HL-60 (cell line): ENCODE measurements around the gene GALK2.

Experiments
- SPI1 ChIP-seq: IDR thresholded peaks from 2 replicates; pipeline ENCODE4 v1.6.1; 2012; ENCODE audit warnings: low read depth, mild to moderate bottlenecking, borderline replicate concordance
- TF ChIP-seq, protein P1 (sequence below): IDR thresholded peaks from one replicate; pipeline ENCODE4 v1.5.1; 2011; ENCODE audit warnings: low read length, control low read depth, inconsistent platforms; ENCODE audit not compliant: insufficient read depth

DNA sequence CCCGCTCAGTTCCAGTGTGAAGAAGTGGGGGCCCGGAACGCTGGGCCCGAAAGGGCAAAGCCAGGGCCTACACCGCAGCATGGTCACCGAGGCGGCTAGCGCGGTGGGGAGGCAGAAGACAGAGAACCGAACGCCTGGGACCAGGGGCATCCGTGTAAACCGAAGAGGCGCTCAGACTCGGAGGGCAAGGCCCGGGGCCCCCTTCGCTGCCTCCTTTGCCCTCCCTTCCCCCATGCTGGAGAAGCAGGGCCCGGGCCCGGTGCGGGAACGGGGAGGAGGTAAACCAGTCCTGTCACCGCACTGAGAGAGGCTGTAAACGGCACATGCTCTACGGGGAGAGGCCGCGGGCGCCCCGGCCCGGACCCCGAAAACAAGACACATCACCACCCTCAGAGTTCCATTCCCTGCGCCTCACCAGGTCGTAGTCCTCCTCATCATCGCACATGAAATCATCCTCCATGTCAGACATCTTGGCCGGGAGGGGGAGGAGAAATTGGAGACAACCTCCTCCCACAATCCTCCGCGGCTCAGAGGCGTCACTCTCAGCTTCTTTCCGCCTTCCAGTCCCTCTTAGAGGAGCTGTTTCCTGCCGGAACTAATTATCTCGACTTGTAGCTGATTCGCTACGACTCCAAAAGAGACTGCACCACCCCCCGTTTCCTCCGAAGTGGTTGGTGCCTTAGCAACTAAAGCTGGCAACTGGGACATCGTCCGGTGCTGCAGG lies 14.8 kb upstream of the GALK2 start, which contains the start of gene COPS2:
- TF ChIP-seq, protein P1, sequence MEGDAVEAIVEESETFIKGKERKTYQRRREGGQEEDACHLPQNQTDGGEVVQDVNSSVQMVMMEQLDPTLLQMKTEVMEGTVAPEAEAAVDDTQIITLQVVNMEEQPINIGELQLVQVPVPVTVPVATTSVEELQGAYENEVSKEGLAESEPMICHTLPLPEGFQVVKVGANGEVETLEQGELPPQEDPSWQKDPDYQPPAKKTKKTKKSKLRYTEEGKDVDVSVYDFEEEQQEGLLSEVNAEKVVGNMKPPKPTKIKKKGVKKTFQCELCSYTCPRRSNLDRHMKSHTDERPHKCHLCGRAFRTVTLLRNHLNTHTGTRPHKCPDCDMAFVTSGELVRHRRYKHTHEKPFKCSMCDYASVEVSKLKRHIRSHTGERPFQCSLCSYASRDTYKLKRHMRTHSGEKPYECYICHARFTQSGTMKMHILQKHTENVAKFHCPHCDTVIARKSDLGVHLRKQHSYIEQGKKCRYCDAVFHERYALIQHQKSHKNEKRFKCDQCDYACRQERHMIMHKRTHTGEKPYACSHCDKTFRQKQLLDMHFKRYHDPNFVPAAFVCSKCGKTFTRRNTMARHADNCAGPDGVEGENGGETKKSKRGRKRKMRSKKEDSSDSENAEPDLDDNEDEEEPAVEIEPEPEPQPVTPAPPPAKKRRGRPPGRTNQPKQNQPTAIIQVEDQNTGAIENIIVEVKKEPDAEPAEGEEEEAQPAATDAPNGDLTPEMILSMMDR = no peak
- no peak; the same call in 1 of the 2 replicates for TF ChIP-seq SPI1
